GM12801 (cell line): Measurements from ENCODE around the gene GALNTL6.

ENCODE experiments used
- CTCF ChIP-seq: IDR thresholded peaks from one replicate; pipeline ENCODE4 v1.5.1; 2011; ENCODE audit warnings: control low read depth; ENCODE audit not compliant: insufficient read length; ENCODE audit errors: extremely low read depth

The GALNTL6 gene

GRCh38 chr4:172173206-172173605, 360.0 kb downstream of the GALNTL6 start:
- no peak for TF ChIP-seq CTCF

- TF ChIP-seq CTCF: no peak
Measured at GRCh38 chr4:172177382-172177781, 364.2 kb downstream of the GALNTL6 start.

- TF ChIP-seq CTCF: no peak
Measured at GRCh38 chr4:172188248-172188988, 375.2 kb downstream of the GALNTL6 start.

- TF ChIP-seq CTCF: no peak
Measured at GRCh38 chr4:172202480-172203076, 389.4 kb downstream of the GALNTL6 start.

DNA sequence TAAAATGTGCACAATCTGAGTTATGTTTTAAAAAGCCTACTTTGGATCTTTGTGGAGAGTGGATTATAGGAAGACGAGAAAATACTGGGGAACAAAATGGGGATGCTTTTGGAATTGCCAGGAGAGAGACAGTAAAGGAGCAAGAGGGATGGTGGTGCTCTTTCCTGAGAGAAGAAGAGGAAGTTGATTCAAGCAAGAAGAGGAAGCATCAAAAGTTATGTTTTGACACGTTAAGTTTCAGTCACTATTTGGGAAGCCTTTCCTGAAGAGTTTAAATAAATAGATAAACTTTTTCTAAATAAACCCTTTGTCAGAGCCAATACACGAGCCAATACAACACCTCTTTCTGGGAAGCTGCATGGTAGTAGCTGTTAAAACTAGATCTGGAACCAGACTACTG, 394.1 kb downstream of the GALNTL6 start:
- TF ChIP-seq CTCF: no peak

DNA sequence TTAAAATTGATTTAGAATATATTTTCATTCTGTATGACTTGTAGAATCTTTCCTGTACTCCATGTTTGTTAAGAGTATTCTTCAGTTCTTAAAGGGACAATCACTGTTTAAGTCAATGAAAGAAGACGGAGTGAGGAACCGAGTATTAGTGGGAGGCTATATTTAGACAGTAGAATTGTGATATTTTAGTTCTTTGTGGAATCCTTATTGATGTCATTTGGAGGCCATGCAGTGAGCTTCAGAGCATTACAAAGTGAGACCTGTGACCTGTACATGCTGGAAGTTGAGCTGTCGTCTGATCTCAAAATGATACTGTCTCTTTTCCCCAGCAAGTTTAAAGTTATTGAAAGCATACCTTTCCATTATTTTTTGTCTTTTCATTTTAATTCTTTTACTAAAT, 394.7 kb downstream of the GALNTL6 start:
- TF ChIP-seq CTCF: no peak

- TF ChIP-seq CTCF: no peak
Measured at GRCh38 chr4:172220679-172221078, 407.5 kb downstream of the GALNTL6 start.
